Measurements from ENCODE around the gene C12orf60.

C12orf60 gene

GRCh38 chr12:14768823-14769405, 34.6 kb upstream of the C12orf60 start:
- TF ChIP-seq CTCF (IDR thresholded peaks at IDR 0.05; ENCODE audit: extremely low read depth, missing control alignments), result no peak
- no peak for DNase-seq (ENCODE audit: low spot score)

GRCh38 chr12:14769466-14769968, 34.0 kb upstream of the C12orf60 start:
- DNase-seq (ENCODE audit: low spot score), result peak; percentile 19
- no peak for TF ChIP-seq CTCF (IDR thresholded peaks at IDR 0.05; ENCODE audit: extremely low read depth, missing control alignments)

DNA sequence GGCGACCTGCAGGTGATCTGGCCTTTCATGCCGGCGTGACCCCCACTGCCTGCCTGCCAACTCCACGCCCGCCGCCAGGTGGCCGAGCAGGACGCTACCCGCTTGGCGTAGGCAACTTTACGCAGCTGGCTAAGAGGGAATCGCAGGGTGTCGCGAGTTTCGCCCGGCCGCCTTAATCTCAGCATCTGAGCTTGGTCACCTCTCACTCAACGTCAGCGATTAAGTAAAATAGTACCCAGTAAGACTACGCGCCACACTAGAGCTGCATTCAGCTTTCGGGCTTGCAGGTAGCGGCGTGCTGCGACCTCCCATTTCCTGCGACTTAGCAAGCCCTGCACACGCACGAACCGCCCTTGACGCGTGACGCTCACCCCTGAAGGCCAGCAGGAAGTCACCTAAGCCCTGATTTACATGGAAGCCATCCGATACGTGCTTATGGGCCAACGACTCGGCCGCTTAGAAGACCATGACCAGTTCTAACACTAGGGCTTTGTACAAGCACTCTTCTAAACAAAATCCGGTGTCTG, 33.4 kb upstream of the C12orf60 start:
- TF ChIP-seq CTCF (IDR thresholded peaks at IDR 0.05; ENCODE audit: extremely low read depth, missing control alignments), result peak; percentile 85
- peak; percentile 63 for DNase-seq (ENCODE audit: low spot score)

GRCh38 chr12:14770496-14771461, 32.7 kb upstream of the C12orf60 start:
- TF ChIP-seq CTCF (IDR thresholded peaks at IDR 0.05; ENCODE audit: extremely low read depth, missing control alignments), result no peak
- DNase-seq (ENCODE audit: low spot score), result peak; percentile 70

DNA sequence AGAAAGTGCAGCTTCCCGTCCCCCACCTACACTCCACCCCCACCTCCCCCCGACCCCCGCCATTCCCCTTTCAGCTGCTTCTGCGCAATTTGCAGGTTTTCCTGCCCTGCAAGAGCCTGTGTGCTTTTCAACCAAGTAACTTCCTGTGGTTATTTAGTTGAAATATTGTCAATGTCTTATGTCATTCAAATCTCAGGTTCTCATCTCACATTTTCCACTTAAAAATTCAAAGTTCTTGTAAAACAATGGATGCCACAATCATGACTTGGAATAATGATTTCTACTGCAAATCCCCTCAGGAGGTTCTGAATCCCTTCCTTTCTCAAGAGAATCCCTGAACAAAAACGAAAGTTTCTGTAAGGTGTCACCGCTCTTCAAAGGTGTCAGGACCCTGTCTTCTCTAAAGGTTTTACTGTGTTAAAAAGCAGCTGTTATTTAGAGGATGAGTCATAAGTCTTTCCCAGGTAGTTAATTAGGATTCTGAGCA, 31.8 kb upstream of the C12orf60 start:
- TF ChIP-seq CTCF (IDR thresholded peaks at IDR 0.05; ENCODE audit: extremely low read depth, missing control alignments), result no peak
- DNase-seq (ENCODE audit: low spot score), result peak; percentile 25

- DNase-seq (ENCODE audit: low spot score), result no peak
- TF ChIP-seq CTCF (IDR thresholded peaks at IDR 0.05; ENCODE audit: extremely low read depth, missing control alignments), result no peak
These were observed 30.5 kb upstream of the C12orf60 start for GRCh38 chr12:14772946-14773345.

DNA sequence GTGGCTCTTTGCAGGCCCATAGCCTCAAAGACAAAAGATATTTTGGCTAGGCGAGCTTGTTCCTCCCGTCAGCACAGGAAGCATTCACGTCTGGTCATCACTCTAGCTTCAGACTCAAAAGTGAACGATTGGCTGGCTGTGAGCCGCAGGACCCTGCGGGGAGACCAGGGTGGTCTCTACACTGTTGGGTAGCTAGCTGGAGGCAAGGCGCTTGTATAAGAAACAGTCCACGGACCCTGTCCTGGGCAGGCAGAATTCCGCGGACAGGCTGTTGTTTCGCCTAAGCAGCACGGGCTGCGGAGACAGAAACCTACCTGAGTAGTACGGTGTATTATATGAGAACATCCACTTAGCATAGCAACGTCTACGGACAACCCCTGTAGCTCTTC, 29.8 kb upstream of the C12orf60 start:
- DNase-seq (ENCODE audit: low spot score), result no peak
- no peak for TF ChIP-seq CTCF (IDR thresholded peaks at IDR 0.05; ENCODE audit: extremely low read depth, missing control alignments)
